Tibial artery (tissue), 4 donors: ENCODE data around the gene APOBR.
"Not testable (repeated sequence)": the region's sequence is repeated elsewhere in the genome, so short reads cannot be mapped to it uniquely, and the experiment has no call there.

ENCODE experiments used
- DNase-seq, 2 donors: peaks; one replicate each; pipeline ENCODE4 v3.0.0-alpha.2; 2019
- H3K27ac ChIP-seq, 2 donors: fragments of 200-600 bp; sonication (generic) in 1 of 2; 1 replicate in 1 of 2; 2 replicates in 1 of 2; pipeline ENCODE4 v1.5.1; 2018 to 2019; ENCODE audit warnings: mild to moderate bottlenecking in 1 of 2
- H3K27me3 ChIP-seq, 2 donors: fragments of 200-600 bp; sonication (generic) in 1 of 2; one replicate each; pipeline versions ENCODE4 v1.5.1 to v1.6.0; 2016 to 2019
- H3K36me3 ChIP-seq, 3 donors: fragments of 200-600 bp; sonication (generic) in 2 of 3; one replicate each; pipeline ENCODE4 v1.5.1; 2016 to 2019; ENCODE audit warnings: mild to moderate bottlenecking in 2 of 3
- H3K4me1 ChIP-seq, 4 donors: fragments of 200-600 bp; sonication (generic) in 2 of 4; 1 replicate in 3 of 4; 2 replicates in 1 of 4; pipeline ENCODE4 v1.5.1; 2016 to 2019
- H3K4me3 ChIP-seq, 2 donors: fragments of 200-600 bp; sonication (generic) in 1 of 2; 1 replicate in 1 of 2; 2 replicates in 1 of 2; pipeline ENCODE4 v1.5.1; 2018 to 2019; ENCODE audit warnings: mild to moderate bottlenecking in 2 of 2
- H3K9me3 ChIP-seq, 3 donors: fragments of 200-600 bp; sonication (generic) in 1 of 3; one replicate each; pipeline ENCODE4 v1.5.1; 2016 to 2019
- CTCF ChIP-seq, 2 experiments: fragments of 200-600 bp in 1 of 2; fragments of 450-650 bp in 1 of 2; IDR thresholded peaks; one replicate each; pipeline ENCODE4 v1.5.1; 2017 to 2019; ENCODE audit warnings: antibody characterized with exemption in 2 of 2, mild to moderate bottlenecking in 1 of 2, moderate library complexity in 1 of 2
- intact Hi-C: fragments of 100-400 bp; cut with DNase I; formaldehyde crosslinking; loops from one replicate; pipeline ENCODE4 v1.15.0; 2023; ENCODE audit warnings: low total_unique reads

Gene APOBR

DNA sequence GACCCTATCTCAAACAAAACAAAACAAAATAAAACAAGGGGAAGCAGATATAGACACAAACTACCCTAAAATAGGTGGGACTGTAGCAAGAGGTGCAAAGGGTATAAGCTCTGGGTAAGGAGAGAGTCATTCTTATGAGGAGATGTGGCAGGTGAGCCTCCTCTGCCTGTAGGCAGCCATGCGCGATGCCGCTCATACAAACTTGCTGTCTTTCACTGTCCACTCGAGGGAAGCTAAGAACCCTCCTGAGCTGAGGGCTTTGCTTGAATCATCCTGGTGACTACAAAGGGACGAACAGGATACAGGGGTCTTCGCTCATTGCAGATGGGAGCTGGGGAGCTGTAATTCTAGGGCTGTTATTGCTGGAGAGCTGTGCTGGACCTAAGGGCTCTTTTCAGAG lies 27.0 kb downstream of the APOBR start:
- Histone ChIP-seq H3K27ac (no peak overlapping the region), H3K27me3 (no peaks in the 10 kb centered on the region), H3K36me3 (no peaks in the 10 kb centered on the region), H3K9me3 (no peaks in the 10 kb centered on the region), H3K4me3 (no peak overlapping the region), H3K4me1 (peaks cover 0 to 6% (median 0%) of the 10 kb centered on the region in 4 donors)
- intact Hi-C loops = no loop called here
- no peak for TF ChIP-seq CTCF (IDR thresholded peaks at IDR 0.05)
- no peak for DNase-seq

DNA sequence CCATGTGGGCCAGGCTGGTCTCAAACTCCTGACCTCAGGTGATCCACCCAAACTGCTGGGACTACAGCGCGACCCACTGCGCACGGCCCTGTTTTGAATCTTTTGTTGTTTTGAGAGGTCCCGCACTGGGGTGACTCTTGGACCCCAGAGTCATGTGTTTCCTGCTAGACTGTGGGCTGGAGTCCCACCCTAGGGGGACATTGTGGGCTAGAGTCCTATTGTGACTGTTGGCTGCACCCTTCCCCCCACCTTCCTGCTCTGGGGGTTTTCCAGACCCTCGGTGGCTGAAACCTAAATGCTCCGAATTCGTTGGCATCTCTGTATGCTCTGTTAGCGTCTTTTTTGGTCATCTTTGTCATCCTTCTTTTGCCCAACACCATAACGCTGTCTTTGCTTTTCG lies 28.3 kb downstream of the APOBR start:
- no peak for TF ChIP-seq CTCF (IDR thresholded peaks at IDR 0.05)
- Histone ChIP-seq H3K4me1 (peaks cover 0 to 6% (median 0%) of the 10 kb centered on the region in 4 donors), H3K36me3 (no peaks in the 10 kb centered on the region), H3K27me3 (no peaks in the 10 kb centered on the region), H3K27ac (no peak overlapping the region), H3K9me3 (no peaks in the 10 kb centered on the region), H3K4me3 (no peak overlapping the region)
- intact Hi-C loops = no loop called here
- DNase-seq = no peak

DNA sequence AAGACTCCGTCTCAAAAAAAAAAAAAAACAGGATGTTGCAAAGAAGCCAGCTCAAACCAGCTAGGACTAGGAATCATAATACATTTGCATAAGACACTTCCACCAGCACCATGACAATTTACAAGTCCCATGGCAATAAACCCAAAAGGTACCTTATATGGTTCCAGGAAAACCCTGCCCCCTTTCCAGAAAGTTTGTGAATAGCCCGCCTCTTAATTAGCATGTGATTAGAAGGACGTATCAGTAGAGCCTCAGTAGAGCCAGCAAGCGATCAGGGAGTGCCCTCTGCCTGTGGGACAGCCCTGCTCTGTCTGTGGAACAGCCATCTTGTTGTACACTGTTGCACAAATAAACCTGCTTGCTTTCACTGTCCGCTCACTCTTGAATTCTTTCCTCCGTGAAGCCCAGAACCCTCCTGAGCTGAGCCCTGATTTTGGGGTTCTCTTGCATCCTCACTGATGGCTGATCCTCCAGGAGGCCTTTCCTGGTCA lies 30.3 kb downstream of the APOBR start:
- peaks cover 0 to 6% (median 0%) of the 10 kb centered on the region in 4 donors for H3K4me1 ChIP-seq
- no peaks in the 10 kb centered on the region for H3K36me3 ChIP-seq
- no peak for DNase-seq
- no peak overlapping the region for H3K27ac ChIP-seq
- H3K27me3 ChIP-seq = no peaks in the 10 kb centered on the region
- no peak overlapping the region for H3K4me3 ChIP-seq
- TF ChIP-seq CTCF (IDR thresholded peaks at IDR 0.05) = no peak
- H3K9me3 ChIP-seq = no peaks in the 10 kb centered on the region
- intact Hi-C loops = no loop called here

- DNase-seq = no peak
- Histone ChIP-seq H3K36me3 (no peaks in the 10 kb centered on the region), H3K4me3 (no peak overlapping the region), H3K9me3 (no peaks in the 10 kb centered on the region), H3K27ac (no peak overlapping the region), H3K27me3 (no peaks in the 10 kb centered on the region), H3K4me1 (peaks cover 0 to 6% (median 2%) of the 10 kb centered on the region in 4 donors)
- intact Hi-C loops = no loop called here
- no peak for TF ChIP-seq CTCF (IDR thresholded peaks at IDR 0.05)
These were observed 32.0 kb downstream of the APOBR start for GRCh38 chr16:28526201-28527099.

- DNase-seq, H3K4me3 ChIP-seq, H3K36me3 ChIP-seq, H3K27ac ChIP-seq, H3K27me3 ChIP-seq, H3K9me3 ChIP-seq, intact Hi-C loops: not testable (repeated sequence)
- H3K4me1 ChIP-seq = peaks cover 0 to 12% (median 6%) of the 10 kb centered on the region in 4 donors
These were observed 32.8 kb downstream of the APOBR start for GRCh38 chr16:28527100-28527785.

DNA sequence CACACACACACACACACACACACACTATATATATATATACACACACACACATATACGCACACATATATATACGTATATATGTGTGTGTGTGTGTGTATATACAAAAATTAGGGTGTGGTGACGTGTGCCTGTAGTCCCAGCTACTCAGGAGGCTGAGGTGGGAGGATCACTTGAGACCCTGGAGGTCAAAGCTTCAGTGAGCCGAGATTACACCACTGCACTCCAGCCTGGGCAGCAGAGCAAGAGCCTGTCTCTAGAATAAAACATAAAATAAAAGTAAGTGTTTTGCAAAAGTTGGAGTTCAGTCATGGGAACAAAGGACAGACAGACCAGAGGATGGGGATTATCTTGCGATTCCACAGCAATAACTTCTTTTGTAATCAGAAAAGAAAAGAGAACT lies 33.5 kb downstream of the APOBR start:
- H3K27me3 ChIP-seq = no peaks in the 10 kb centered on the region
- no peaks in the 10 kb centered on the region for H3K36me3 ChIP-seq
- H3K4me1 ChIP-seq = peaks cover 0 to 19% (median 11%) of the 10 kb centered on the region in 4 donors
- intact Hi-C loops = no loop called here
- H3K9me3 ChIP-seq = no peaks in the 10 kb centered on the region
- TF ChIP-seq CTCF (IDR thresholded peaks at IDR 0.05) = no peak
- no peak for DNase-seq
- no peak overlapping the region for H3K4me3 ChIP-seq
- no peak overlapping the region for H3K27ac ChIP-seq
